MM.1S (cell line): ENCODE measurements around the gene SUGT1.

Source experiments
- EZH2 ChIP-seq: fragments of 300-600 bp; sonication (generic); optimal IDR thresholded peaks from 2 replicates; pipeline ENCODE3; 2017; ENCODE audit warnings: low read depth, mild to moderate bottlenecking, antibody characterized with exemption, low read length, mixed read lengths
- TF ChIP-seq, protein P1 (sequence below): fragments of 300-600 bp; sonication (generic); IDR thresholded peaks from 2 replicates; pipeline ENCODE4 v1.5.1; 2016; ENCODE audit warnings: antibody characterized with exemption, low read length, mixed read lengths

DNA sequence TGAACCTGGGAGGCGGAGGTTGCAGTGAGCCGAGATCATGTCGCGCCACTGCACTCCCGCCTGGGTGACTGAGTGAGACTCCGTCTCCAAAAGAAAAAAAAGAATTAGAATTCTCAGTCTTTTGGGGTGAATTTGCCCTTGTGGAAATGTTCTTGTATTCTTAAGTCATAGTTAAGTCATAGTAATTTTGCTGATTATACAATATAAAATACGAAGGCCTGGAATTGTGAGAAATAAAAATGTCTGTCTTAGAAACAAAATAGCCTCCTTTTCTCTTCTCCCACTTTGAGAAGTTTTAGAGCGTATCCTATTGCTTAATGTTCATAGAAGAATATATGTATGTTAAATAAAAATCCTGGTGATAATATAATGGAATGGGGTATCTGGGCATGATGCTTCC is 18.1 kb downstream of the SUGT1 start:
- TF ChIP-seq, protein P1, sequence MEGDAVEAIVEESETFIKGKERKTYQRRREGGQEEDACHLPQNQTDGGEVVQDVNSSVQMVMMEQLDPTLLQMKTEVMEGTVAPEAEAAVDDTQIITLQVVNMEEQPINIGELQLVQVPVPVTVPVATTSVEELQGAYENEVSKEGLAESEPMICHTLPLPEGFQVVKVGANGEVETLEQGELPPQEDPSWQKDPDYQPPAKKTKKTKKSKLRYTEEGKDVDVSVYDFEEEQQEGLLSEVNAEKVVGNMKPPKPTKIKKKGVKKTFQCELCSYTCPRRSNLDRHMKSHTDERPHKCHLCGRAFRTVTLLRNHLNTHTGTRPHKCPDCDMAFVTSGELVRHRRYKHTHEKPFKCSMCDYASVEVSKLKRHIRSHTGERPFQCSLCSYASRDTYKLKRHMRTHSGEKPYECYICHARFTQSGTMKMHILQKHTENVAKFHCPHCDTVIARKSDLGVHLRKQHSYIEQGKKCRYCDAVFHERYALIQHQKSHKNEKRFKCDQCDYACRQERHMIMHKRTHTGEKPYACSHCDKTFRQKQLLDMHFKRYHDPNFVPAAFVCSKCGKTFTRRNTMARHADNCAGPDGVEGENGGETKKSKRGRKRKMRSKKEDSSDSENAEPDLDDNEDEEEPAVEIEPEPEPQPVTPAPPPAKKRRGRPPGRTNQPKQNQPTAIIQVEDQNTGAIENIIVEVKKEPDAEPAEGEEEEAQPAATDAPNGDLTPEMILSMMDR = no peak
- TF ChIP-seq EZH2 = no peak
